H1 (cell line): ENCODE results near the gene NOS1AP. TPM values are rescaled to one million over a fixed set of nuclear protein-coding genes. Genes with fewer than 3 reads are reported as not detected.

Experiments used
- EGR1 ChIP-seq: IDR thresholded peaks from 2 replicates; pipeline ENCODE4 v1.6.1; 2011; ENCODE audit warnings: low read depth, low read length, borderline replicate concordance
- POU5F1 ChIP-seq: IDR thresholded peaks from 2 replicates; pipeline ENCODE4 v1.6.1; 2011; ENCODE audit warnings: low read depth, mild to moderate bottlenecking, low read length, moderate library complexity
- SIRT6 ChIP-seq: IDR thresholded peaks from one replicate; pipeline ENCODE4 v1.7.1; 2012; ENCODE audit warnings: low read length, inconsistent platforms
- SUZ12 ChIP-seq: fragments of 200-600 bp; sonication (generic); IDR thresholded peaks from 2 replicates; pipeline ENCODE4 v1.6.1; 2012; ENCODE audit warnings: mild to moderate bottlenecking, inconsistent platforms, low read length, moderate library complexity, mixed read lengths
- polyA plus RNA-seq, 7 experiments: library from polyadenylated mRNA; depleted of rRNA in 3 of 7; stranded (reverse) in 5 of 7; unstranded in 2 of 7; fragments of >200 nt in 5 of 7; fragments of 200-250 nt in 2 of 7; gene quantifications; 1 replicate in 5 of 7; 2 replicates in 1 of 7; 4 replicates in 1 of 7; pipeline versions ENCODE4 v1.2.1 to v1.2.3, GENCODE V29; 2011 to 2013; ENCODE audit warnings: missing spikeins in 2 of 7, mixed read lengths in 2 of 7
- total RNA-seq: library from RNA; stranded (reverse); fragmentation: NEBNext Ultra II Directional; extraction: Animal tissue kit (Norgen Biotek cat#: 25700); gene quantifications from 2 replicates; pipeline ENCODE4 v1.2.1, GENCODE V29; 2021
- TF ChIP-seq, protein P1 (sequence below): IDR thresholded peaks from 2 replicates; pipeline ENCODE4 v1.6.1; 2011; ENCODE audit warnings: low read depth, mild to moderate bottlenecking, low read length; ENCODE audit not compliant: insufficient read depth

NOS1AP gene
- total and polyA plus RNA-seq, 2 of the 8 experiments (the other 6 are each of a cell fraction or from before 2014, with no cell fraction given) = 2.4 to 12.1 TPM

DNA sequence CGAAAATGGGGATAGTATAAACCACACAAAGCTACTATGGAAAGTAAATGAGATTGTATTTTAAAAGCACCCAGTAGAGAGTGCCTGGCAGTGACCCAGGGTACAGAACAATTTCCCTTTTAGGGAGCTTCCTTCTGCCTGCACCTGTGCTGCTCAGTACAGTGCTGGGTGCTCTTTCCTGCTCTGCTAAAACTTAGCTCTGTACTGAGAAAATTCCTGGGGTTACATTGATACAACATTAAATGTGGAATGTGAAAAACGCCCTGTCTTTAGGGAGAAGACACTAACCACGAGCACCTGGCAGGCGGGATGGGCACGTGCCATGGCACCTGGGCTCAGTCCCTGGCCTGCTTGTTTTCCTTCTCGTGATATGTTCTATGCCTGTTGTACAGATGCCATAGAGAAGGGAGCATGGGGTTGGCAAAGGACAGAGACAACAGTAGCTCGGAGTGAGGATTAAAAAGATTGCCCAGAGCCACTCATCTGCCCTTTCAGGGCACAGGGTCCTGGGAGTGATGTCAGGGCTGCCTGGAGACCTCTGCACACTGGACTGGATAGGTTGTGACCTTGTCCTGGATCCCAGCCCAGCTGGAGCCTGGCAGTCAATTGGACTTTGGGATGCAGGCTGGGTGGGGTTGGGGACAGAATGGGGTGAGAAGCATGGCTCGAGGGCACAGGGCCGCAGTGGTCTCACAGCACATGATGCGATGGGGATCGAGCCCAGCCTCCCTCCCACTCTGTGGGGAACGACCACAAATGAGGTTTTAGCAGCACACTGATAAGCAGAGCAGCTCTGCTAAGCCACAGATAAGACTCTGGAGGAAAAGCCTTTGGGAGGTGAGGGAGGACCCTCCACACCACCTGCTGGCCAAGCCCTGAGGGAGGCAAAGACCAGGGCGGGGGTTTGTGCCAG, 302.9 kb downstream of the NOS1AP start (continued):
- TF ChIP-seq SUZ12 (no peak), SIRT6 (no peak), POU5F1 (no peak), EGR1 (no peak)
- TF ChIP-seq, protein P1, sequence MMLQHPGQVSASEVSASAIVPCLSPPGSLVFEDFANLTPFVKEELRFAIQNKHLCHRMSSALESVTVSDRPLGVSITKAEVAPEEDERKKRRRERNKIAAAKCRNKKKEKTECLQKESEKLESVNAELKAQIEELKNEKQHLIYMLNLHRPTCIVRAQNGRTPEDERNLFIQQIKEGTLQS = no peak
- TF ChIP-seq, all 59 proteins: peak for 0
